Measurements from ENCODE around the gene SGMS1.
"Not testable (repeated sequence)": the region's sequence is repeated elsewhere in the genome, so short reads cannot be mapped to it uniquely, and the experiment has no call there.

SGMS1 gene

DNA sequence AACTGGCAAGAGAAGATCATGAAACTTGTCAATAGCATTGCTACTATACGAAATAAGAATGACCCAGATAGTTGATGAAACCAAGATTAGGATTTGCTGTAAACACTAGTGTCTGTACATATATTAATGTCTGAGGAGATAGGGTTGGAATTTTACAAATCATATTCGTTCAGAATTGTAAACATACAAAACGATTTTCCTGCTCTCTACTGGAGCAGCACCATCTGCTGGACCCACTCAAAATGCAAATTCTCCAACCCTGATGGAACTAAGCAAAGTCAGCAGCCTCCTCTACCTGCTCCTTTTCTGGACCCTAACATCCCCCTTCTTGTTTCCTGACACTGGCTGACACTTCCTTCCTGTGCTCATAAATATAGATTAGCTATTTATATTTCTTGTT is 29.4 kb upstream of the SGMS1 start:
- 74% methylated on average over 3 of the region's 3 CpGs for WGBS
- Histone ChIP-seq H3K27me3 (ENCODE audit: insufficient read depth, low read length) (no peaks in the 10 kb centered on the region), H3K36me3 (ENCODE audit: insufficient read depth, low read length) (no peaks in the 10 kb centered on the region), H3K9ac (ENCODE audit: low read depth, low read length) (no peak overlapping the region), H3K4me1 (ENCODE audit: insufficient read depth, low read length) (no peaks in the 10 kb centered on the region), H3K9me3 (ENCODE audit: insufficient read depth, low read depth, low read length) (no peaks in the 10 kb centered on the region), H3K4me3 (ENCODE audit: low read length) (no peak overlapping the region), H3K27ac (ENCODE audit: low read depth, low read length) (no peak overlapping the region)

DNA sequence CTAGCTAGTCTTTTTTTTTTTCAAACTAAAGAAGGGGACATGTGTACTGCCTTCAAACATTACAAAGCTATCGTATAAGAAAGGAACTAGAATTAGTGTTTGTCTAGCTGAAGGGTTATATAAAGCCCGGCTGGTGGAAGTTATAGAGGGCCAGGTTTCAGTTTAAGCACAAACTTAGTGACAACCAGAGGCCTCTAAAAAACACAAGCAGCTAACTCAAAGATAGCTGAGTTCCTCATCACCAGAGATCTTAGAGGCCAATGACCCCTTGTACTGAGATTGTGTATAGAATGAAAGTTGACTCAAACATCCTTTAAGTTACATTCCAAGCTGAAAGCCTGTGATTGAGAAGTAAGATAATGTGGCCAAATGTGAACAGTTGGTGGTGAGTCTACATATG is 28.1 kb upstream of the SGMS1 start:
- WGBS: 91% methylated on average over 2 of the region's 2 CpGs
- Histone ChIP-seq H3K4me1 (ENCODE audit: insufficient read depth, low read length) (no peaks in the 10 kb centered on the region), H3K27me3 (ENCODE audit: insufficient read depth, low read length) (no peaks in the 10 kb centered on the region), H3K9me3 (ENCODE audit: insufficient read depth, low read depth, low read length) (no peaks in the 10 kb centered on the region), H3K4me3 (ENCODE audit: low read length) (no peak overlapping the region), H3K36me3 (ENCODE audit: insufficient read depth, low read length) (no peaks in the 10 kb centered on the region), H3K27ac (ENCODE audit: low read depth, low read length) (no peak overlapping the region), H3K9ac (ENCODE audit: low read depth, low read length) (no peak overlapping the region)

DNA sequence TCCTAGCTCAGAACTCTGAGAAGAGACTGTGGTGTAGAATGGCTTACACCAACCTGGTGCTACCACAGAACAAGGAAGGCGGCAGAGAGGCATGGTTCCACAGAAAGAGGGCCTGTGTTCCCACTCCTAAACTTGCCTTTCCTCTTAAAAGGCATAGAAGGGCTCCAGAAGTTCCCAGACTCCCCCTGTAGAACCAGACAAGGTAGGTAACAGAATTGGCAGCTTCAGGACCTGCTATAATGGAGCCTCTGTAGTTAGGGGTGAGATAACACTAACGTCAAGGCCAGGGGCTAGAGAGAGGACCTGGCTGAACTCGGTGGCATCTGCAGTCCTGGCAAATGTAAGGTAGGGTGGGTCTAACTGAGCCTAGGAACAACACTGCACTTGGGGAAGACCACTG is 26.7 kb upstream of the SGMS1 start:
- H3K9ac ChIP-seq (ENCODE audit: low read depth, low read length): no peak overlapping the region
- no peaks in the 10 kb centered on the region for H3K9me3 ChIP-seq (ENCODE audit: insufficient read depth, low read depth, low read length)
- H3K27me3 ChIP-seq (ENCODE audit: insufficient read depth, low read length): no peaks in the 10 kb centered on the region
- WGBS: 96% methylated on average over 3 of the region's 3 CpGs
- no peak overlapping the region for H3K27ac ChIP-seq (ENCODE audit: low read depth, low read length)
- H3K36me3 ChIP-seq (ENCODE audit: insufficient read depth, low read length): no peaks in the 10 kb centered on the region
- no peak overlapping the region for H3K4me3 ChIP-seq (ENCODE audit: low read length)
- H3K4me1 ChIP-seq (ENCODE audit: insufficient read depth, low read length): no peaks in the 10 kb centered on the region

DNA sequence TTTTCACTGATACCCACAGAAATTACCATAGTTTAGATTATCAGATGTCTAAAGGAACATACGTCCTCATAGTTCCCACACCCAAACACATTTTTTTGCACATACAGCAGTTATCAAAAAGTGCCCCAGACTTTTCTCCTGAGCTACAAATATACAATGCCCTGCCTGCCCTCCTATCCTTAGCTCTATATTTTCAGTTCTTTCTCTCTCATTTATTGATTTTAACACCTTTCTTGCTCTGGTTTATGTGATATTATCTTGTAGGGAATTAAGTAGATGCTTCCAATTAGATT is 25.1 kb upstream of the SGMS1 start:
- 76% methylated on average over 1 of the region's 1 CpG for WGBS
- H3K9me3 ChIP-seq (ENCODE audit: insufficient read depth, low read depth, low read length): no peaks in the 10 kb centered on the region
- no peaks in the 10 kb centered on the region for H3K36me3 ChIP-seq (ENCODE audit: insufficient read depth, low read length)
- H3K27me3 ChIP-seq (ENCODE audit: insufficient read depth, low read length): no peaks in the 10 kb centered on the region
- H3K4me3 ChIP-seq (ENCODE audit: low read length): no peak overlapping the region
- no peaks in the 10 kb centered on the region for H3K4me1 ChIP-seq (ENCODE audit: insufficient read depth, low read length)
- no peak overlapping the region for H3K27ac ChIP-seq (ENCODE audit: low read depth, low read length)
- no peak overlapping the region for H3K9ac ChIP-seq (ENCODE audit: low read depth, low read length)

DNA sequence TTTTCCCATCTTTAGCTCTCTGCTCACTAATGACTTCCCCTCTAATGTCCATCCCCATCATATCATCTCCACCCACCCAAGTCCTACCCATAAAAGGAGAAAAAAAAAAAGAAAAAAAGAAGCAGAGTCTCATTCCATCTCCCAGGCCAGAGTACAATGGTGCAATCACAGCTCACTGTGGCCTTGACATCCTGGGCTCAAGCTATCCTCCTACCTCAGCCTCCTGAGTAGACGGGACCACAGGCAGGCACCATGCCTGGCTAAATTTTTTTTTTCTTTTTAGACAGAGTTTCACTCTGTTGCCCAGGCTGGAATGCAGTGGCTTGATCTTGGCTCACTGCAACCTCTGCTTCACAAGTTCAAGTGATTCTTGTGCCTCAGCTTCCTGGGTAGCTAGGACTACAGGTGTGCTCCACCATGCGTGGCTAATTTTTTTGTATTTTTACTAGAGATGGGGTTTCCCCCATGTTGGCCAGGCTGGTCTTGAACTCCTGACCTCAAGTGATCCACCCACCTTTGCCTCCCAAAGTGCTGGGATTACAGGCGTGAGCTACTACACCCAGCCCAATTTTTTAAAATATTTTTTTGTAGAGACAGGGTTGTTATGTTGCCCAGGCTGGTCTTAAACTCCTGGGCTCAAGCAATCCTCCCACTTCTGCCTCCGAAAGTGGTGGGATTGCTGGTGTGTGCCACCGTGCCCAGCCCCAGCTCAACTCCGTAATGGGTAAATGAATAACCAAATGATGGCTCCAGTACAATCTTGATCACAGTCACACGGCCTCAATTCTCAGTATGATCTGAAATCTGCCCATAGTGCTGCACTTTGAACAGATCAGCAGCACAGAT is 24.6 kb upstream of the SGMS1 start:
- no peaks in the 10 kb centered on the region for H3K9me3 ChIP-seq (ENCODE audit: insufficient read depth, low read depth, low read length)
- 98% methylated on average over 6 of the region's 7 CpGs for WGBS
- no peak overlapping the region for H3K4me3 ChIP-seq (ENCODE audit: low read length)
- H3K4me1 ChIP-seq (ENCODE audit: insufficient read depth, low read length): no peaks in the 10 kb centered on the region
- no peak overlapping the region for H3K9ac ChIP-seq (ENCODE audit: low read depth, low read length)
- H3K36me3 ChIP-seq (ENCODE audit: insufficient read depth, low read length): no peaks in the 10 kb centered on the region
- no peak overlapping the region for H3K27ac ChIP-seq (ENCODE audit: low read depth, low read length)
- H3K27me3 ChIP-seq (ENCODE audit: insufficient read depth, low read length): no peaks in the 10 kb centered on the region

DNA sequence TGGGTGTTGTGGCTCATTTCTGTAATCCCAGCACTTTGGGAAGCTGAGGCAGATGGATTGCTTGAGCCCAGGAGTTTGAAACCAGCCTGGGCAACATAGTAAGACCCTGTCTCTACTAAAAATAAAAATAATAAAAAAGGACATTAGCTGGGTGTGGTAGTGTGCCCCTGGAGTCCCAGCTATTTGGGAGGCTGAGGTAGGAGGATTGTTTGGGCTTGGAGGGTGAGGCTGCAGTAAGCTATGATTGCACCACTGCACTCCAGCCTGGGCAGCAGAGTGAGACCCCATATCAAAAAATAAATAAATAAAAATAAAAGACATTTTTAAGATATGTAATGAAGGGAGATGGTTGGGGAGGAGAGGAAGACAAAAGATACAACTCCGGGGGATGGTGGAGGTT is 23.6 kb upstream of the SGMS1 start:
- H3K36me3 ChIP-seq (ENCODE audit: insufficient read depth, low read length); H3K4me1 ChIP-seq (ENCODE audit: insufficient read depth, low read length); H3K9ac ChIP-seq (ENCODE audit: low read depth, low read length); H3K4me3 ChIP-seq (ENCODE audit: low read length); H3K27me3 ChIP-seq (ENCODE audit: insufficient read depth, low read length); H3K9me3 ChIP-seq (ENCODE audit: insufficient read depth, low read depth, low read length); H3K27ac ChIP-seq (ENCODE audit: low read depth, low read length): not testable (repeated sequence)
- 100% methylated on average over 1 of the region's 1 CpG for WGBS

DNA sequence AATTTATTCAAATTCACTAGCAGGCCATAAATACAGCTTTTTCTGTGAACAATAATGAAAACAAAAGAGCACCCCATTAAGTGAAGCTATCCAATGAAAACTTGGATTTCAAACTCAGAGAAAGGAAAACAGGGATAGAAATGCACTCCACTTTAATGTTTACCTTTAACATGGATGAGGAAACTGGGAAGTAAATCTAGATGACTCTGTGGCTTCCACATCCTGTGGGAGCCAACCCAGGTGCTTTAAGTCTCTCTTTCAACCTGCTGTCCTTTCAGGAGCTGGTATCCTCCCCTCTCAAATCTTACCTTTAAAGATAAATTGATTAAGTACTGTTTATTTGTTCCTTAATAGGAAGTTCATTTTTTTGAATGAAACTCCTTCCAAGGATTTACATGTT is 21.5 kb upstream of the SGMS1 start:
- no peaks in the 10 kb centered on the region for H3K27me3 ChIP-seq (ENCODE audit: insufficient read depth, low read length)
- H3K9me3 ChIP-seq (ENCODE audit: insufficient read depth, low read depth, low read length): no peaks in the 10 kb centered on the region
- no peak overlapping the region for H3K27ac ChIP-seq (ENCODE audit: low read depth, low read length)
- H3K36me3 ChIP-seq (ENCODE audit: insufficient read depth, low read length): no peaks in the 10 kb centered on the region
- no peak overlapping the region for H3K9ac ChIP-seq (ENCODE audit: low read depth, low read length)
- H3K4me3 ChIP-seq (ENCODE audit: low read length): no peak overlapping the region
- no peaks in the 10 kb centered on the region for H3K4me1 ChIP-seq (ENCODE audit: insufficient read depth, low read length)

DNA sequence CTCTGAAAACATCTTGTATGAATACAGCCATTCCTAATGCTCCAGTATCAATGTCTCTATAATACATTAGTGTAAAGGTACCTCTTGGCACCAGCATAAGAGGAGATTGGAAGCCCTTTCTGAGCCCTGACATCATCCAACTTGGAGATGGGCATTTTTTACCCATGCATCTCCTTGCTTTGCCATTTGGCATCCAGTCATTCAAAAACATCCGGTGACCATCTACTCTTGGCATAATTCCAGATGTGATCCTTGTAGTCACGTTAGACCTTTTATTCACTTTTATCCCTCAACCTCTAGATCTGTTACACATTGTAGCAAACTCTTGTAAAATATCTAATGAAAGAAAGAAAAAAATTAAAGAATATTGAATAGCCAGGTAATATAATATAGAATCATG is 17.9 kb upstream of the SGMS1 start:
- Histone ChIP-seq H3K9me3 (ENCODE audit: insufficient read depth, low read depth, low read length) (no peaks in the 10 kb centered on the region), H3K27me3 (ENCODE audit: insufficient read depth, low read length) (no peaks in the 10 kb centered on the region), H3K36me3 (ENCODE audit: insufficient read depth, low read length) (no peaks in the 10 kb centered on the region), H3K4me3 (ENCODE audit: low read length) (no peak overlapping the region), H3K9ac (ENCODE audit: low read depth, low read length) (no peak overlapping the region), H3K4me1 (ENCODE audit: insufficient read depth, low read length) (no peaks in the 10 kb centered on the region), H3K27ac (ENCODE audit: low read depth, low read length) (no peak overlapping the region)
- WGBS: 94% methylated on average over 2 of the region's 2 CpGs

DNA sequence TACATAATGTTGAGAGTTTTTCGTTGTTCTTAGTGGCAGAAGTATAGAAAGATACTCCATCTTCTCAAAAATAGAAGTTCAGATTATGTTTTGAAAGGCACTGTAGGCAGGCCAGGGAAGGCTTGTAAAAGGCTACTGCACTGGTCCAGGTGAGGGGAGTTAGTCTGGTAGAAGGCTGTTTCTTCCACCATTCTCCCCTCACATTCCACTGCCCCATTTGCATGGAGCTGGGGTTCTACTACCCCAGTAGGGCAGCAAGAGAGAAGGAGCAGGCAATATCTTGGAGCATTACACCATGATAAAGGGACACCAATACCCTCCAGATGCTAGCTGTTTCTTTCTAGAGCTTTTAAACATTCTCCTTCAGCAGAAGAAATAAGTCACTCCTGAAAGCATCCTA is 16.5 kb upstream of the SGMS1 start:
- H3K4me3 ChIP-seq (ENCODE audit: low read length): no peak overlapping the region
- no peaks in the 10 kb centered on the region for H3K36me3 ChIP-seq (ENCODE audit: insufficient read depth, low read length)
- WGBS: no CpG with 5 or more reads among the region's 1 CpG
- H3K9ac ChIP-seq (ENCODE audit: low read depth, low read length): no peak overlapping the region
- no peaks in the 10 kb centered on the region for H3K9me3 ChIP-seq (ENCODE audit: insufficient read depth, low read depth, low read length)
- no peaks in the 10 kb centered on the region for H3K4me1 ChIP-seq (ENCODE audit: insufficient read depth, low read length)
- H3K27ac ChIP-seq (ENCODE audit: low read depth, low read length): no peak overlapping the region
- no peaks in the 10 kb centered on the region for H3K27me3 ChIP-seq (ENCODE audit: insufficient read depth, low read length)

DNA sequence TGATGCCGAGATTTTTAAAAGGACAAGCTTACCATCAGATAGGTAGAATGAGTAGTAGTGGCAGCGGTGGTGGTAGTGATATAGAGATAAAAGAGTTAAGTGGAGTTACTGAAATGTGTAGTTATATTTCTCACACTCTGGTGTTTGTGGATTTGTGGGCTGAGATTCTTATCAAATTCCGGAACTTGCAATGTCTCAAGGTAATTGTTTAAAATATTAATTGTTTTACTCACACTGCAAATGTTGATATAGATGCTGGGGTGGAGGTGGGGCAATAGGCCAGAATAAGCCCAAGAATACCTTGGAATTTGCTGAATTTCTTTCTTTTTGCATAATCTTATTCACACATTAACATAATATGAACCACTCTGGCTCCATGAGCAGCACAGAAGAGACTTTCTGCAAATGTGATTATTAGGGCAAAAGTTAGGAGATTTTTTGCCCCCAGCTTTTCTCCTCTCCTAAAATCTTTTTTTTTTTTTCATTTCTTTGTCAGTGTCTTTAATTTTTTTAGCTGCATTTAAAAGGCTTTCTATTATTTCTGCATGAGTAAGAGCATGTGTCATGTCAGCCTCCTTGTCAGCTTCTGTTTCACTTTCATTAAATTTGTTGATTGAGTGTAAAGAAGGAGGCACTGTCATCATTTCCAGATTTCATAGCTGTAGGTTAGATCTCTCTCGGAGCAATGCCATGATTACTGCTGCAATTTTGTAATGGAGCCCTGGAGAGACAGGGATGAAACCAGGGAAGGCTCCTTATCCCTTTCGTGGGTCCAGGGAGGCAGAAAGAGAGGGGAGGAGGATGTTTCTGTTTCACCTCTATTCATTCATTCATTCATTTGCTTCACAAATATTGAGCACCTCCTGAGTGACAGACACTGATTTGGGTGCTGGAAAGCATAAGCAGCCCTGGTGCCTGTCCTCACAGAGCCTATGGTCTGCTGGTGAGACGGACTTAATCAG is 13.1 kb upstream of the SGMS1 start:
- no peak overlapping the region for H3K4me3 ChIP-seq (ENCODE audit: low read length)
- H3K27ac ChIP-seq (ENCODE audit: low read depth, low read length): no peak overlapping the region
- no peaks in the 10 kb centered on the region for H3K27me3 ChIP-seq (ENCODE audit: insufficient read depth, low read length)
- no peaks in the 10 kb centered on the region for H3K4me1 ChIP-seq (ENCODE audit: insufficient read depth, low read length)
- no peaks in the 10 kb centered on the region for H3K36me3 ChIP-seq (ENCODE audit: insufficient read depth, low read length)
- WGBS: 89% methylated on average over 6 of the region's 6 CpGs
- no peaks in the 10 kb centered on the region for H3K9me3 ChIP-seq (ENCODE audit: insufficient read depth, low read depth, low read length)
- H3K9ac ChIP-seq (ENCODE audit: low read depth, low read length): no peak overlapping the region

DNA sequence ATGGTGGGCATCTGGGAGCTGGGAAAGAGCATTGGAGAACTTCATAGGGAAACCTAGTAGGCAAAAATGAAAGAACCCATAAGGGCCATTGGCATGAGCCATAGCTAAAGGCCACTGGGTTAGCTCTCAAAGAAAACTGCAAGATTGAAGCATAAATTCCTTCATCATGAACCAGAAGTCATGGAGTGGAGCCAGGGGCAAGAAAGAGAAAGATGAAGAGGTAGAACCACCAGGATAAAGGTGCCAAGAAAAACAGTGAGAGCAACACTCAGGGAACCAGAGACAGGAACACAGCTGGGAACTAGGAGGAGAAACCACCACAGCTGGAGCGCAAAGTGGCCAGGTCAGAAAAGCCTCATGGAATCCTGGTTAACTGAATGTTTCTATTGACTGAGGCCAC is 11.5 kb upstream of the SGMS1 start:
- no peak overlapping the region for H3K4me3 ChIP-seq (ENCODE audit: low read length)
- no peaks in the 10 kb centered on the region for H3K27me3 ChIP-seq (ENCODE audit: insufficient read depth, low read length)
- H3K9me3 ChIP-seq (ENCODE audit: insufficient read depth, low read depth, low read length): no peaks in the 10 kb centered on the region
- no peak overlapping the region for H3K9ac ChIP-seq (ENCODE audit: low read depth, low read length)
- no peak overlapping the region for H3K27ac ChIP-seq (ENCODE audit: low read depth, low read length)
- H3K4me1 ChIP-seq (ENCODE audit: insufficient read depth, low read length): no peaks in the 10 kb centered on the region
- 100% methylated on average over 1 of the region's 1 CpG for WGBS
- no peaks in the 10 kb centered on the region for H3K36me3 ChIP-seq (ENCODE audit: insufficient read depth, low read length)
